Measurements from ENCODE around the gene JARID2. TPM values are rescaled to one million over a fixed set of nuclear protein-coding genes. Genes with fewer than 3 reads are reported as not detected.

JARID2 gene
- total RNA-seq, 1 donor from 2014 or later = 5.0 TPM

DNA sequence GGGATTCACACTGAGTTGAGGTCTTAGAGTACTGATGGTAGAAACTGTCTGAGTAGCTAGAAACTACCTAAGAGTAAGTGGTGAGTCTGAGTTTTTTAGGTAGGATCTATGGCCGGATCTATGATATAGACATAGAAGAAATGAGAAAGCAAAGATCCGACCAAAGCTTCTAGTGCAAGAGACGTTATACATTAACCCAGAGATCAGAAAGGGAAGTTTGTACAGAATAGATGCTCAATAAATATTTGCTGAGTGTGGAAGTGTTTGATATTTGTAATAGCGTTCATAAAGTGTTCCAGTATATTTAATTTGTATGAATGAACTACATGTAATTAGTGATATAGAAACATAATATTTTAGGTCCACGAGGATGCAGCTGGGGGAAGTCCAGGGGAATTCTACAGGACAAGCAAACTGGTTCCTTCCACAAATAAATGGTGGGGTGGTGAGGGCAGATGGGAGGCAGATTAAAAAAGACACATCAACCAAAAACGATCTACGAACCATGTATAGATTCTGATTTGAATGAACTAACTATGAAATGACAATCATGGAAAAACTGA, 31.9 kb upstream of the JARID2 start:
- TF ChIP-seq, protein P1, sequence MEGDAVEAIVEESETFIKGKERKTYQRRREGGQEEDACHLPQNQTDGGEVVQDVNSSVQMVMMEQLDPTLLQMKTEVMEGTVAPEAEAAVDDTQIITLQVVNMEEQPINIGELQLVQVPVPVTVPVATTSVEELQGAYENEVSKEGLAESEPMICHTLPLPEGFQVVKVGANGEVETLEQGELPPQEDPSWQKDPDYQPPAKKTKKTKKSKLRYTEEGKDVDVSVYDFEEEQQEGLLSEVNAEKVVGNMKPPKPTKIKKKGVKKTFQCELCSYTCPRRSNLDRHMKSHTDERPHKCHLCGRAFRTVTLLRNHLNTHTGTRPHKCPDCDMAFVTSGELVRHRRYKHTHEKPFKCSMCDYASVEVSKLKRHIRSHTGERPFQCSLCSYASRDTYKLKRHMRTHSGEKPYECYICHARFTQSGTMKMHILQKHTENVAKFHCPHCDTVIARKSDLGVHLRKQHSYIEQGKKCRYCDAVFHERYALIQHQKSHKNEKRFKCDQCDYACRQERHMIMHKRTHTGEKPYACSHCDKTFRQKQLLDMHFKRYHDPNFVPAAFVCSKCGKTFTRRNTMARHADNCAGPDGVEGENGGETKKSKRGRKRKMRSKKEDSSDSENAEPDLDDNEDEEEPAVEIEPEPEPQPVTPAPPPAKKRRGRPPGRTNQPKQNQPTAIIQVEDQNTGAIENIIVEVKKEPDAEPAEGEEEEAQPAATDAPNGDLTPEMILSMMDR (IDR thresholded peaks at IDR 0.05) = no peak
- Histone ChIP-seq H3K36me3 (no peaks in the 10 kb centered on the region), H3K4me3 (no peak overlapping the region), H3K4me1 (no peaks in the 10 kb centered on the region), H3K27ac (no peak overlapping the region), H3K9me3 (no peaks in the 10 kb centered on the region), H3K27me3 (no peaks in the 10 kb centered on the region)
- intact Hi-C loops (cut with DNase I) = no loop called here
- no peak for DNase-seq (ENCODE audit: low spot score in 2 of 2)

DNA sequence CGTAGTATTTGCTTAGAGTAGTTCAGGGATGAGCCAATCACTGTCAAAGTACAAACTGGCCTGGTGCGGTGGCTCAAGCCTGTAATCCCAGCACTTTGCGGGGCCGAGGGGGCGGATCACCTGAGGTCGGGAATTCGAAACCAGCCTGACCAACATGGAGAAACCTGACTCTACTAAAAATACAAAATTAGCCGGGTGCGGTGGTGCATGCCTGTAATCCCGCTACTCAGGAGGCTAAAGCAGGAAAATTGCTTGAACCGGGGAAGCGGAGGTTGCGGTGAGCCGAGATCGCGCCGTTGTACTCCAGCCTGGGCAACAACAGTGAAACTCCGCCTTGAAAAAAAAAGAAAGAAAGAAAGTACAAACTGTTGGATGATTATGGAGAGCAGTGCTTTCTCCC, 27.5 kb upstream of the JARID2 start:
- H3K4me3 ChIP-seq = no peak overlapping the region
- H3K27me3 ChIP-seq = no peaks in the 10 kb centered on the region
- H3K9me3 ChIP-seq = no peaks in the 10 kb centered on the region
- DNase-seq (ENCODE audit: low spot score in 2 of 2) = no peak
- no peak overlapping the region for H3K27ac ChIP-seq
- intact Hi-C loops (cut with DNase I) = no loop called here
- no peaks in the 10 kb centered on the region for H3K36me3 ChIP-seq
- TF ChIP-seq, protein P1 (IDR thresholded peaks at IDR 0.05) = no peak
- no peaks in the 10 kb centered on the region for H3K4me1 ChIP-seq

DNA sequence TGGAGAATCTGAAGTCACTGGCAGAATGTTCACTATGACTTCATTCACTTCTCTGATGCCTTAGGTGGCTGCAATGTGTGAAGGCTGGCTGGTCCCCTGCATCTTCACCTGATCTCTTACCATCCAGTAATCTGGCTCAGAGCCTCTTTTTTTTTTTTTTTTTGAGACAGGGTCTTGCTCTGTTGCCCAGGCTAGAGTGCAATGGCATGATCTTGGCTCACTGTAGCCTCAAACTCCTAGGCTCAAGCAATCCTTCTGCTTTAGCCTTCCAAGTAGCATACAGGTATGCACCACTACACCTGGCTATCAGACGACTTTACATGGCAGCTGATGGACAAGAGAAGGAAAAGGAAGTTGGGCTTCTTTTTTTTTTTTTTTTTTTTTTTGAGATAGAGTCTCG, 25.8 kb upstream of the JARID2 start:
- TF ChIP-seq, protein P1 (IDR thresholded peaks at IDR 0.05) = no peak
- no peak overlapping the region for H3K27ac ChIP-seq
- H3K27me3 ChIP-seq = no peaks in the 10 kb centered on the region
- no peaks in the 10 kb centered on the region for H3K4me1 ChIP-seq
- no peak for DNase-seq (ENCODE audit: low spot score in 2 of 2)
- H3K9me3 ChIP-seq = no peaks in the 10 kb centered on the region
- intact Hi-C loops (cut with DNase I) = no loop called here
- H3K36me3 ChIP-seq = no peaks in the 10 kb centered on the region
- H3K4me3 ChIP-seq = no peak overlapping the region

DNA sequence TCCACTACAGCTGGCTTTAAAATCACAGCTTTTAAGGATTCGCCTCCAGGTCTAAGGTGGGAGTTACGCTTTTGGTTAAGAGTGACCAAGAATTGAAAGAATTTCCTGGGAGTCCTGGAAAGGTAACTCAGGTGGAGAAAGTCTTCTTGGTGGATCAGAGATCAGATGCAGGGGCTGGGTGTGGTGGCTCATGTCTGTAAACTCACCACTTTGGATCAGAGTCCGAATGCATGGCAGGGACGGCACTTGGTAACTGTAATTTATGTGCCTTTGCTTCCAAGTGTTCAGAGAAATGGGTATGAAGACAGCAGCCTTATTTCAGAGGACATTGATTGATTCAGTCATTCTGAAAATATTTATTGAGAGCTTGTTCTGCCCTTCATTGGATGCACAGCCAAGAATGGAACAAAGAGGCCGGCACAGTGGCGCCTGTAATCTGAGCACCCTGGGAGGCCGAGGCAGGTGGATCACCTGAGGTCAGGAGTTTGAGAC, 18.0 kb upstream of the JARID2 start:
- Histone ChIP-seq H3K36me3 (no peaks in the 10 kb centered on the region), H3K27me3 (no peaks in the 10 kb centered on the region), H3K4me3 (no peak overlapping the region), H3K9me3 (no peaks in the 10 kb centered on the region), H3K4me1 (no peaks in the 10 kb centered on the region), H3K27ac (no peak overlapping the region)
- no peak for DNase-seq (ENCODE audit: low spot score in 2 of 2)
- intact Hi-C loops (cut with DNase I) = no loop called here
- TF ChIP-seq, protein P1 (IDR thresholded peaks at IDR 0.05) = no peak

DNA sequence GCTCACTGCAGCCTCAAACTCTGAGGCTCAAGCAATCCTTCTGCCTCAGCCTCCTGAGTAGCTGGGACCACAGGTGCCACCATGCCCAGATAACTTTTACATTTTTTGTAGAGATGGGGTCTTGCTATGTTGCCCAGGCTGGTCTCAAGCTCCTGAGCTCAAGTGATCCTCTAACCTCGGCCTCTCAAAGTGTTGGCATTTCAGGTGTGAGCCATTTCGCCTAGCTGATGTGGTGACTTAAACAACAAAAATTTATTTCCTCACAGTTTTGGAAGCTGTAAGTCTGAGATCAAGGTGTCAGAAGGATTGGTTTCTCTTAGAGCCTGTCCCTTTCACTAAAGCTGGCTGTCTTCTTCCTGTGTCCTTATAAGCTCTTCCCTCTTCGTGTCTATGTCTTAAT, 15.0 kb upstream of the JARID2 start:
- intact Hi-C loops (cut with DNase I) = no loop called here
- no peak for DNase-seq (ENCODE audit: low spot score in 2 of 2)
- Histone ChIP-seq H3K4me1 (no peaks in the 10 kb centered on the region), H3K9me3 (no peaks in the 10 kb centered on the region), H3K27ac (no peak overlapping the region), H3K27me3 (no peaks in the 10 kb centered on the region), H3K4me3 (no peak overlapping the region), H3K36me3 (no peaks in the 10 kb centered on the region)
- TF ChIP-seq, protein P1 (IDR thresholded peaks at IDR 0.05) = no peak

Measured in ascending aorta (tissue), 2 donors.